Measurements from ENCODE around the gene ZNF775. TPM values are rescaled to one million over a fixed set of nuclear protein-coding genes. Genes with fewer than 3 reads are reported as not detected.

The ZNF775 gene
- polyA plus RNA-seq, 3 donors: 1.1 to 2.8 (median 1.5) TPM

DNA sequence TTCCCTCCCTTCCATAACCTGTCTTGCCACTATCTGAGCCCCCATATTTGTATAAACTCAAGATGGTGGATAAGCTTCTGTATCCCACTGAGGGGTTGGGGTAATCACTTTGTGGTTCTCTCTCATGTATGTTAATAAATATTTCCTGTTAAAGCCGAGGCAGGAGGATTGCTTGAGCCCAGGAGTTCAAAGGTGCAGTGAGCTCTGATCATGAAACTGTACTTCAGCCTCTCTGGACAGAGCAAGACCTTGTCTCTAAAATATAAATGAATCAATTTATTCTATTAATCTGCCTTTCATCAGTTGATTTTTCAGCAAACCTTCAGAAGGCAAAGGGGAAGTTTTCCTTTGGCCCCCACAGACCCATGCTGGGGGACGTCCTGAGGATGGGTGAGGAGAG is 35.9 kb upstream of the ZNF775 start:
- 80 to 89% (median 88%) methylated on average over 2 of the region's 2 CpGs for WGBS, 3 donors
- H3K27ac ChIP-seq (ENCODE audit: low read depth, low read length): no peak overlapping the region

GRCh38 chr7:150344299-150344698 is 34.8 kb upstream of the ZNF775 start:
- no peak overlapping the region for H3K27ac ChIP-seq (ENCODE audit: low read depth, low read length)

- H3K27ac ChIP-seq (ENCODE audit: low read depth, low read length): no peak overlapping the region
- WGBS, 3 donors: 79 to 95% (median 93%) methylated on average over 1 of the region's 1 CpG
Observed at GRCh38 chr7:150345012-150345411, 34.1 kb upstream of the ZNF775 start.

- WGBS, 3 donors: 89 to 95% (median 89%) methylated on average over 5 of the region's 5 CpGs
- H3K27ac ChIP-seq (ENCODE audit: low read depth, low read length): no peak overlapping the region
Observed at GRCh38 chr7:150346922-150347321, 32.2 kb upstream of the ZNF775 start.

GRCh38 chr7:150351587-150352194 is 27.4 kb upstream of the ZNF775 start:
- H3K27ac ChIP-seq (ENCODE audit: low read depth, low read length): no peak overlapping the region
- 65 to 75% (median 69%) methylated on average over 8 of the region's 8 CpGs for WGBS, 3 donors

DNA sequence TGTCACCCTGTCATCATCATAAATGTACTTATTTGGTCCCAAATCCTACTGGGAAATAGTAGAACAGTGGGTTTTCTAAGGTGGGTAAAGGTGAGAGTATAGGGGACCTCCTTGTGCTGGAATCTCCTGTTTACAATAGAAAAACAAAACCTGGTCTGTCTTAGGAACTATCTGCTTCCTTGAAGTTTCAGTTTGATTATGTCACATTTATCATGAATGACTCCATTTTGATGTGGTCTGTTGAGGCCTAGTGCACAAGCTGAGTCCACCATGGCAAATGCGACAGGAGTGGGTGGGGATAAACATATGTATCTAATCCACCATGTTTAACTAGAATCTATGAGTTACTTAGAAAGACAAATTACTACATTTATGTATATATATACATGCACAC is 23.5 kb upstream of the ZNF775 start:
- 77 to 85% (median 83%) methylated on average over 1 of the region's 1 CpG for WGBS, 3 donors
- no peak overlapping the region for H3K27ac ChIP-seq (ENCODE audit: low read depth, low read length)

DNA sequence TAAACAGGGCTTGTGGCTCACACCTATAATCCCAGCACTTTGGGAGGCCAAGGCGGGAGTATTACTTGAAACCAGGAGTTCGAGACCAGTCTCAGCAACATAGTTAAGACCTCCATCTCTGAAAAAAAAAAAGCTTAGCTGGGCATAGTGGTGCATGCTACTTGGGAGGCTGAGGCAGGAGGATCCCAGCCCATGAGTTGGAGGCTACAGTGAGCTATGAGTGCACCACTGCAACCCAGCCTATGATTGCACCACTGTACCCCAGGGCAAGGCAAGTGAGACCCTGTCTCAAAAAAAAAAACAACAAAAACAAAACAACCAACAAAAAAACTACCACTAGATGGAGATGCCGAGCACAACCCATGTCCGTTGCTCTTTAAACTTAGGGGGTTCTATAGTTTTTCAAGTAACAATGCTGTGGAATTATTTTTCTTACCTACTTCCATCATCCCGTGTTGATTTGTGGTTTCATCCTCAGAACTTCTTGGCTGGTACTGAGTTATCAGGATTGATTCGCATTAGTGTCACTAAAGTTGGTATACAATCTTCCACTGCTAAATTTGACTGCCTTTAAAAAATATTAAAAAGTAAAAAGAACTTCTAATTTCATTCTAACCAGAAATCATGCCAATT is 22.7 kb upstream of the ZNF775 start:
- no peak overlapping the region for H3K27ac ChIP-seq (ENCODE audit: low read depth, low read length)
- WGBS, 3 donors: 31 to 38% (median 34%) methylated on average over 6 of the region's 6 CpGs

GRCh38 chr7:150357270-150357669 is 21.9 kb upstream of the ZNF775 start:
- H3K27ac ChIP-seq (ENCODE audit: low read depth, low read length): no peak overlapping the region
- 27 to 69% (median 29%) methylated on average over 9 of the region's 9 CpGs for WGBS, 3 donors

DNA sequence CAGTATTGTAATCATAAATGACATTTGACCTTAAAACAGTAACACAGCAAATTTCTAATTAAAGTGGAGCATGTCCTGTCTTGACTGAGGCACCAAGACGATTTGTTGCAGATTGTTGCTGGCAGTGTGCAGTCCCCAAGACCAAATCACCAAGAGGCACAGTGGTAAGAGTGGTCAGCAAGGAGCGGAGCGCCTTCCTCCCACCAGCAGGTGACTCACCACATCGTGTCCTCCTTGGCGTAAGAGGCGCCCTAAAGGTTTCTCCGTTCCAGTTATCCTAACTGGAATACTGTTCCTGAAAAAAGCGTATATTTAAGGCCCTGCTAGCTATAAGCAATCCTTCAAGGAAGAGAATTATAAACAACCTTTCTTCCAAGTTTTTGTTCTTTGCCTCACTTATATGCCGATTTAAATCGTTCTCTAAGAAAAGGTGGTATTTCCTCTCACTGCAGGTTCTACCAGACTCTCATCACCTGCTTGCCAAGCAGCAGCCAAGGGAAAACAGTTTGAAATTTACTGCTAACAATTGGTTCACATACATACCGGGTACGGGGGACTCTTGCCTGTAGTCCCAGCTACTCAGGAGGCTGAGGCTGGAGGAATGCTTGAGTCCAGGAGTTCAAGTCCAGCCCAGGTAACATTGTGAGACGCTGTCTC is 21.2 kb upstream of the ZNF775 start:
- H3K27ac ChIP-seq (ENCODE audit: low read depth, low read length): no peak overlapping the region
- WGBS, 3 donors: 73 to 83% (median 75%) methylated on average over 13 of the region's 13 CpGs

DNA sequence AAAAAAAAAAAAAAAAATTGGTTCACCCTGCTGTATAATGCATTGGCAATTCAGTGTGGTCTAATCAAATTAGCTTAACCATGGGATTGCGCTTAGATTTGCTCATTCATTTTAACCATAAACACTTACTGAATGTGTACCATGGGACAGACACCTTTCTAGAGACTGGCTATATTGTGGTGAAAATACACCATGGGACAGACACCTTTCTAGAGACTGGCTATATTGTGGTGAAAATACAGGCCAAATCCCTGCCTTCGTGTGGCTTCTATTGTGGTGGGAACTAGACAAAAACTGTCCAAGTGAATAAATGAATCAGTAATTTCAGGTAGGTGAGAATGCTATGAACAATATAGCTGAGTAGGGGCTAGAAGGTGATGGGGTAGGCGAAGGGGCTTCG is 20.7 kb upstream of the ZNF775 start:
- 94 to 97% (median 96%) methylated on average over 4 of the region's 4 CpGs for WGBS, 3 donors
- no peak overlapping the region for H3K27ac ChIP-seq (ENCODE audit: low read depth, low read length)

DNA sequence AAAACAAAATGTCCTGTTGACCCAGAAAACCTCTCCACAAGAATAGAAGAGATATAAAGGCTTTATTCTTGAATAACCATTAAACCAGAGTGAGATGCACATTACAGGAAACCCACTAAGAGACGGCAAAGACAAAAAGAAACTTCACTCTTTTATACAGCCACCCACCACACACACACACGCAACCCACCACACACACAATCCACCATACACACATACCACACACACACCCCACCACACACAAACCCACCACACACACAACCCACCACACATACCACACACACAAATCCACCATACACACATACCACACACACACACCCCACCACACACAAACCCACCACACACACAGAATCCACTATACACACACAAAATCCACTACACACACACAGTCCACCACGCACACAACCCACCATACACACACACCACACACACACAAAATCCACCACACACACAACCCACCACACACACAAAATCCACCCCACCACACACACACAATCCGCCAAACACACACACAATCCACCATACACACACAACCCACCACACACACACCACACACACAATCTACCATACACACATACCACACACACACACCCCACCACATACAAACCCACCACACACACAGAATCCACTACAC is 20.0 kb upstream of the ZNF775 start:
- no peak overlapping the region for H3K27ac ChIP-seq (ENCODE audit: low read depth, low read length)
- 86 to 93% (median 88%) methylated on average over 4 of the region's 4 CpGs for WGBS, 3 donors

- 98 to 100% (median 100%) methylated on average over 2 of the region's 2 CpGs for WGBS, 3 donors
- no peak overlapping the region for H3K27ac ChIP-seq (ENCODE audit: low read depth, low read length)
Observed at GRCh38 chr7:150359622-150360362, 19.3 kb upstream of the ZNF775 start.

GRCh38 chr7:150360363-150361058 is 18.6 kb upstream of the ZNF775 start:
- WGBS, 3 donors: 79 to 87% (median 83%) methylated on average over 5 of the region's 5 CpGs

GRCh38 chr7:150361402-150361801 is 17.7 kb upstream of the ZNF775 start:
- 67 to 73% (median 70%) methylated on average over 7 of the region's 7 CpGs for WGBS, 3 donors
- no peak overlapping the region for H3K27ac ChIP-seq (ENCODE audit: low read depth, low read length)

More at GRCh38 chr7:150360363-150361058, 18.6 kb upstream of the ZNF775 start:
- no peak overlapping the region for H3K27ac ChIP-seq (ENCODE audit: low read depth, low read length)

- 74 to 86% (median 79%) methylated on average over 18 of the region's 18 CpGs for WGBS, 3 donors
- H3K27ac ChIP-seq (ENCODE audit: low read depth, low read length): no peak overlapping the region
Observed at GRCh38 chr7:150361807-150362621, 17.1 kb upstream of the ZNF775 start.

DNA sequence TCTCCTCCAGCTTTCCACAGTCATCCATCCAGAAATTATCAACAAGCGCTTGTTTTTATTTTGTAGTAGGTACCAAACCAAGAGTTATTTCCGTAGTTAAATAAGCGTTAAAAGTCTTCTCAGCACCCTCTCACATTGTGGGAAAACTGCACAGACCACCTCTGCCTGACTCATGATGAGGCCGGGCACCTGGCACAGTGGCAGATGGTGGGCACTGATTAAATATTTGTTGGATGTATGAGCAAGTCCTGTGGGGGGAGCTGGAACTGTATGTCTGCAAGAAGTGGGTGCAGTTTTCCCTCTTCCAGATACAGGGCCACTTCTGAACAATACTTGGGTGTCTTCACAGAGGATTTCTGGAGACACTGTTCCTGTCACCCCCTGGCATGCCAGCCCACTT is 15.8 kb upstream of the ZNF775 start:
- 71 to 91% (median 85%) methylated on average over 4 of the region's 4 CpGs for WGBS, 3 donors
- H3K27ac ChIP-seq (ENCODE audit: low read depth, low read length): no peak overlapping the region

DNA sequence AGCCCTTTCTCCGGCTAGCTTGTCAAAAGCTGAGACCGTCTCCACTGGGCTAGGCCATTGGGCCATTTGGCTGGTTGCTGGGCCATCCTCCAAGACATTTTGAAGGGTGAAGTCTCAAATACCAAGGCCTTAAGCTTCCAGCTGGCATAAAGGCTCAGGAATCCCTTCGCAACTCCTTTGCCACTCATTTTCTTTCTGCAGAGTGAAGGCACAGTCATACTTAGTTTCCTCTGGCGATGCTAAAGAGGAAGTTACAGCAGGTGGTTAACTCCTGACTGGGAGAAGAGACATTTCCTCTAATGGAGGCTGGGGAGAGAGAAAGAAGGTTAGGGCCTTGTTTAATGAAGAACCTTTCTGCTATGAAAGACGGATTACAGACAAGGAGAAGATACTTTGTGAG is 15.3 kb upstream of the ZNF775 start:
- 43 to 81% (median 47%) methylated on average over 5 of the region's 5 CpGs for WGBS, 3 donors
- no peak overlapping the region for H3K27ac ChIP-seq (ENCODE audit: low read depth, low read length)

Data from adipose tissue (tissue), 3 donors.